ENCODE results near the gene ABCD1.
A peak's percentile ranks its signal among the peaks of the same experiment; 100 is the strongest.
"Not testable (repeated sequence)": the region's sequence is repeated elsewhere in the genome, so short reads cannot be mapped to it uniquely, and the experiment has no call there.

ABCD1 gene

DNA sequence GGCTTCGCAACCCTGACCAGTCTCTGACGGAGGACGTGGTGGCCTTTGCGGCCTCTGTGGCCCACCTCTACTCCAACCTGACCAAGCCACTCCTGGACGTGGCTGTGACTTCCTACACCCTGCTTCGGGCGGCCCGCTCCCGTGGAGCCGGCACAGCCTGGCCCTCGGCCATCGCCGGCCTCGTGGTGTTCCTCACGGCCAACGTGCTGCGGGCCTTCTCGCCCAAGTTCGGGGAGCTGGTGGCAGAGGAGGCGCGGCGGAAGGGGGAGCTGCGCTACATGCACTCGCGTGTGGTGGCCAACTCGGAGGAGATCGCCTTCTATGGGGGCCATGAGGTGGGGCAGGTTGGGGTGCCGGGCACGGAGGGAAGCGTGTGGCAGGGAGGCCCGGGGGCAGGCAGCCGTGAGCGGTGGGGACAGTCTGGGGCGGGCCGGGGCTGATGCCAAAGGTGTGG is 1.2 kb downstream of the ABCD1 start:
- no peaks in the 10 kb centered on the region for H3K27me3 ChIP-seq (replicated peaks; ENCODE audit: control insufficient read depth, insufficient read depth, low read length)
- DNase-seq (ENCODE audit: extremely low read depth, insufficient read length) = peak; percentile 26
- TF ChIP-seq, protein P1, sequence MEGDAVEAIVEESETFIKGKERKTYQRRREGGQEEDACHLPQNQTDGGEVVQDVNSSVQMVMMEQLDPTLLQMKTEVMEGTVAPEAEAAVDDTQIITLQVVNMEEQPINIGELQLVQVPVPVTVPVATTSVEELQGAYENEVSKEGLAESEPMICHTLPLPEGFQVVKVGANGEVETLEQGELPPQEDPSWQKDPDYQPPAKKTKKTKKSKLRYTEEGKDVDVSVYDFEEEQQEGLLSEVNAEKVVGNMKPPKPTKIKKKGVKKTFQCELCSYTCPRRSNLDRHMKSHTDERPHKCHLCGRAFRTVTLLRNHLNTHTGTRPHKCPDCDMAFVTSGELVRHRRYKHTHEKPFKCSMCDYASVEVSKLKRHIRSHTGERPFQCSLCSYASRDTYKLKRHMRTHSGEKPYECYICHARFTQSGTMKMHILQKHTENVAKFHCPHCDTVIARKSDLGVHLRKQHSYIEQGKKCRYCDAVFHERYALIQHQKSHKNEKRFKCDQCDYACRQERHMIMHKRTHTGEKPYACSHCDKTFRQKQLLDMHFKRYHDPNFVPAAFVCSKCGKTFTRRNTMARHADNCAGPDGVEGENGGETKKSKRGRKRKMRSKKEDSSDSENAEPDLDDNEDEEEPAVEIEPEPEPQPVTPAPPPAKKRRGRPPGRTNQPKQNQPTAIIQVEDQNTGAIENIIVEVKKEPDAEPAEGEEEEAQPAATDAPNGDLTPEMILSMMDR (IDR thresholded peaks at IDR 0.05; ENCODE audit: insufficient read depth, low read length, poor library complexity, severe bottlenecking) = no peak
- H3K4me3 ChIP-seq (replicated peaks; ENCODE audit: low read depth, low read length) = no peak overlapping the region; the same call in 1 of the 2 replicates
- no peaks in the 10 kb centered on the region for H3K36me3 ChIP-seq (ENCODE audit: control insufficient read depth, insufficient read depth, low read length)

DNA sequence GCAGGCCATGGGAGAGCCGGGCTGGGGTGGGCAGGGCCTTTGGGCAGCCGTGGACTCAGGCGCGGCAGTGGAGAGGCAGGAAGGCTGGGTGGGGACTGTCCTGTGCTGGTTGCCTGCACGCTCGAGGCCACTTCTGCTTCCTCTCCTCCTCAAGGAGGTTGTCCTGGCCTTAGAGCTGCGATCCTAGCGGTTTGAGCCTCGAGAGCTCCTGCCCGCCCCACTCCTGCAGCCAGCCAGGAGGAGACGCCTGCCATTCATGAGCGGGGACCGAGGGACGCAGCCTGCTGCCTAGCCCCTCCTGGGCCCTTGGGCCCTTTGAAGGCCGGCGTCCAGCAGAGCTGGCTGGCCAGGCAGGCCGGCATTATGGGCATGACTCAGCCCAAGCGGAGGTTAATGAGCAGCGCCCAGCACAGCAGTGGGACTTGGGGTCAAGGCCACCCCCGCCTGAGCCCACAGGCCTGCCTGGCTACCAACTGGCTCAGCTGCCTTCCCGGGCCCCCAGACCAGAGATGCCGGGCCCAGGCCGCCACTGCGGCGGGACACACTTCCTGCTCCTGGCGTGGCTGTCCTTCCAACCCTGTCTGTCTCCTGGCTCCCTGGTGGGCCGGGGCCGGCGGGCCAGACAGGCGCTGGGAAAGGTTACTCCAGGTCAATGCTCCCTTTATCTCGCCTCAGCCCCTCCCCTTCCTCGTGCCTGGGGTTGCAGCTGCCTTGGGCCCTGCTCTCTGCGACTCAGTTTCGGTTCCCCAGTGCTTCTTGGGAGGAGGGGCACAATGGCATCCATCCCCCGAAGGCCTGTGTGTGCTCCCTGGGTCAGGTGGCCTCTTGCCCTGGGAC is 1.8 kb downstream of the ABCD1 start:
- TF ChIP-seq, protein P1 (IDR thresholded peaks at IDR 0.05; ENCODE audit: insufficient read depth, low read length, poor library complexity, severe bottlenecking) = no peak
- DNase-seq (ENCODE audit: extremely low read depth, insufficient read length) = peak; percentile 79
- Histone ChIP-seq H3K27me3 (replicated peaks; ENCODE audit: control insufficient read depth, insufficient read depth, low read length) (no peaks in the 10 kb centered on the region), H3K36me3 (ENCODE audit: control insufficient read depth, insufficient read depth, low read length) (no peaks in the 10 kb centered on the region), H3K4me3 (replicated peaks; ENCODE audit: low read depth, low read length) (peak overlapping the region; percentile 5)

DNA sequence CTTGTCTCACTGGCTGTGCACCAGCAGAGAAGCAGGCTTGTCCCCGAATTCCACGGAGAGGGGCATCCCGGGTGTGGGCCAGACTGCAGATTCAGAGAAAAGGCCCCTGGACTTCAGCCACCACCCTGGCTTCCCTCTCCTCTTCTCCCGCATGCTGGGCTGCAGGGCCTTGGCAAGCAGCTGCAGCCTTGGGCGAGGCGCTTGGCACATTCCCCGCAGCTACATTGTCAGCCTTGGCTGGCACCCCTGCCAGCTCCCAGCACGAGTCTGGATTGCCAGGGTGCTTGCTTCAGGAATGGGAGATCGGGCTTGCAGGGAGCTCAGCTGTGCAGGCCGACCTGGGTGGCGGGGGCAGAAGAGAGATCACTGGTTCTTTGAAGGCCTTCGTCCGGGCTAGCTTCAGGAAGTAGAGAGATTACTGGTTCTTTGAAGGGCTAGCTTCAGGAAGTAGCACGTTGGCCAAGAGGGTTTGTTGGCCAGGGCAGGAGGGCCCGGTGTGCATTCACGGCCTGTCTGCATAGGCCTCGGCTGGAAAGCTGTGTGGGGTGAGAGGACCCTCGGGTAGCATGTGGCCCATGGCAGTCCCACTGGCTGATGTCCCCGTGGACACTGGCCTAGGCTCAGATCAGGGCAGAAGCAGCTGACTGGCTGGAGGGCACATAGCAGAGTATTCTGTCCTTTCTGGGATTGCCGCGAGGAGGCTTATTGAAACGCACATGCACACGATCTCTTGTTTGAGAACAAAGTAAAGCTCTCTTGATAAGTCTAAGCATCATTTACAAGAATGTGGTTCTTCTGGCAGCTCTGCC is 2.7 kb downstream of the ABCD1 start:
- no peak overlapping the region for H3K4me3 ChIP-seq (replicated peaks; ENCODE audit: low read depth, low read length)
- TF ChIP-seq, protein P1 (IDR thresholded peaks at IDR 0.05; ENCODE audit: insufficient read depth, low read length, poor library complexity, severe bottlenecking) = no peak
- DNase-seq (ENCODE audit: extremely low read depth, insufficient read length) = no peak
- H3K27me3 ChIP-seq (replicated peaks; ENCODE audit: control insufficient read depth, insufficient read depth, low read length) = no peaks in the 10 kb centered on the region
- no peaks in the 10 kb centered on the region for H3K36me3 ChIP-seq (ENCODE audit: control insufficient read depth, insufficient read depth, low read length)

DNA sequence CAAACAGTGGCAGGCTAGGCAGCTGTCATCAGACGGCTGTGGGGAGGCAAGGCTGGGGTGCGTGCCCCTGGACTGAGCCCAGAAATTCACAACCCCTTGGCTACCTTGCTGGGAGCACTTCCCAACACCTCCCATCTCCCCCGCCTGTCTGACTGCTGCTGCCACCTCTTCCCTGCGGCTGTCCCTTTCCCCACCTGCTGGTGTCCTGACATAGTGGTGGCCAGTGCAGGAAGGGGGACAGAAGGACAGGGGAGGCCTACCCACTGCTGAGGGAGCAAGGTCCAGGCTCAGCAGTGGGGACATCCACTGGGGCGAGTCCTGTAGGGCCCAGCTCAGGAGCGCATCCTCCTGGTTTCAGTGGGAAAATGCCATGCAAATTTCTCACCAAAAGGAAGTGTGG is 3.4 kb downstream of the ABCD1 start:
- Histone ChIP-seq H3K36me3 (ENCODE audit: control insufficient read depth, insufficient read depth, low read length) (no peaks in the 10 kb centered on the region), H3K27me3 (replicated peaks; ENCODE audit: control insufficient read depth, insufficient read depth, low read length) (no peaks in the 10 kb centered on the region), H3K4me3 (replicated peaks; ENCODE audit: low read depth, low read length) (no peak overlapping the region)
- TF ChIP-seq, protein P1 (IDR thresholded peaks at IDR 0.05; ENCODE audit: insufficient read depth, low read length, poor library complexity, severe bottlenecking) = no peak
- DNase-seq (ENCODE audit: extremely low read depth, insufficient read length) = no peak

DNA sequence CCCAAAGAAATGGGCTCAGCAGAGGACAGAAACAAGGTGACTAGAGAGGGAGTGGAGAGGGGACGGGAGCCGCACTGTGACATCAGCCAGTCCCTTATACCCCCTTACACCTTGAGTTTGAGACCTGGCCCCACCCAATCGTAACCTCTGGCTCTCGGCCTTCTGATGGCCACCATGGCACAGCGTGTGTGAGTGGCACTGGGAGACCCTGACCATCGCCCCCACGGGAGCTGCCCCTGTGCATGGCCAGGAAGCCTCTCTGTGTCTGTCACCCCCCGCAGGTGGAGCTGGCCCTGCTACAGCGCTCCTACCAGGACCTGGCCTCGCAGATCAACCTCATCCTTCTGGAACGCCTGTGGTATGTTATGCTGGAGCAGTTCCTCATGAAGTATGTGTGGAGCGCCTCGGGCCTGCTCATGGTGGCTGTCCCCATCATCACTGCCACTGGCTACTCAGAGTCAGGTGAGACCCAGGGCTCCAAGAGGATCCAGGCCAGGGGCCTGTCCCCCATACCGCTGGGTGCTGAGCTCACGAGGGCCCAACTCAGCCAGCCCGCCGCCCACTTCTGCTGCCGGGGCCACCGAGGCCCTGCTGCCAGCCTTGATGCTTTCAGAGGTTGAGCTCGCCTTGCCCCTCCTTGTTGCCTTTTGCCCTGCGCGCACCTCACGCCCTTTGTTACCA is 4.4 kb downstream of the ABCD1 start:
- no peaks in the 10 kb centered on the region for H3K36me3 ChIP-seq (ENCODE audit: control insufficient read depth, insufficient read depth, low read length)
- TF ChIP-seq, protein P1 (IDR thresholded peaks at IDR 0.05; ENCODE audit: insufficient read depth, low read length, poor library complexity, severe bottlenecking) = no peak
- H3K4me3 ChIP-seq (replicated peaks; ENCODE audit: low read depth, low read length) = no peak overlapping the region
- no peak for DNase-seq (ENCODE audit: extremely low read depth, insufficient read length)
- no peaks in the 10 kb centered on the region for H3K27me3 ChIP-seq (replicated peaks; ENCODE audit: control insufficient read depth, insufficient read depth, low read length)

DNA sequence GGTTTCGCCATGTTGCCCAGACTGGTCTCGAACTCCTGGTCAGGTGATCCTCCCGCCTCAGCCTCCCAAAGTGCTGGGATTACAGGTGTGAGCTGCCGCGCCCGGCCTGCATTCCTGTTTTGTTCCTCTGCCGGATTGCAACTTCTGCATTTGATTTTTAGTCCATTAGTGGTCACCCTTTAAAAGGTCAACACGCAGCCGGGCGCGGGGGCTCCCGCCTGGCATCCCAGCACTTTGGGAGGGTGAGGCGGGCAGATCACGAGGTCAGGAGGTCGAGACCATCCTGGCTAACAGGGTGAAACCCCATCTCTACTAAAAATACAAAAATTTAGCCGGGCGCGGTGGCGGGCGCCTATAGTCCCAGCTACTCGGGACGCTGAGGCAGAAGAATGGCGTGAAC is 5.5 kb downstream of the ABCD1 start:
- H3K4me3 ChIP-seq (replicated peaks; ENCODE audit: low read depth, low read length); H3K27me3 ChIP-seq (replicated peaks; ENCODE audit: control insufficient read depth, insufficient read depth, low read length); DNase-seq (ENCODE audit: extremely low read depth, insufficient read length); H3K36me3 ChIP-seq (ENCODE audit: control insufficient read depth, insufficient read depth, low read length): not testable (repeated sequence)
